Calu3 (cell line): ENCODE measurements around the gene MYT1. TPM values are rescaled to one million over a fixed set of nuclear protein-coding genes. Genes with fewer than 3 reads are reported as not detected.
"Not testable (repeated sequence)": the region's sequence is repeated elsewhere in the genome, so short reads cannot be mapped to it uniquely, and the experiment has no call there.

ENCODE experiments used
- BruUV-seq: library from RNA; stranded (reverse); fragments of 400-500 nt; replicated peaks from 2 replicates; lab custom pipeline; 2021; lab: Mats Ljungman, UMichigan
- CTCF ChIA-PET: fragments of 300-600 bp; sonication (Branson Sonifier 250); formaldehyde crosslinking; loops from one replicate; lab custom pipeline; 2022; ENCODE audit warnings: antibody characterized with exemption; lab: Charles Lee
- DNase-seq: peaks from one replicate; pipeline ENCODE4 v3.0.0; 2022
- H3K27ac Mint-ChIP-seq: one replicate; pipeline ENCODE4 v1.8.0; 2022; ENCODE audit warnings: mixed read lengths; ENCODE audit not compliant: unreplicated experiment
- H3K27me3 Mint-ChIP-seq: one replicate; pipeline ENCODE4 v1.8.0; 2022; ENCODE audit warnings: mixed read lengths; ENCODE audit not compliant: unreplicated experiment
- H3K36me3 Mint-ChIP-seq: one replicate; pipeline ENCODE4 v1.8.0; 2022; ENCODE audit warnings: mild to moderate bottlenecking, moderate library complexity, mixed read lengths; ENCODE audit not compliant: insufficient read depth, unreplicated experiment
- H3K4me1 Mint-ChIP-seq: one replicate; pipeline ENCODE4 v1.8.0; 2022; ENCODE audit warnings: mild to moderate bottlenecking, low read depth, mixed read lengths; ENCODE audit not compliant: unreplicated experiment
- H3K4me3 Mint-ChIP-seq: one replicate; pipeline ENCODE4 v1.8.0; 2022; ENCODE audit warnings: mild to moderate bottlenecking, low read depth, moderate library complexity, mixed read lengths; ENCODE audit not compliant: unreplicated experiment
- H3K9me3 Mint-ChIP-seq: one replicate; pipeline ENCODE4 v1.8.0; 2022; ENCODE audit warnings: low read depth, mixed read lengths; ENCODE audit not compliant: unreplicated experiment
- CTCF ChIP-seq: fragments of 200-600 bp; IDR thresholded peaks from one replicate; pipeline ENCODE4 v1.8.0; 2022; ENCODE audit warnings: antibody characterized with exemption; ENCODE audit not compliant: unreplicated experiment
- intact Hi-C: fragments of 100-400 bp; cut with micrococcal nuclease; formaldehyde crosslinking; loops from one replicate; pipeline ENCODE4 v1.10.0; 2022; ENCODE audit not compliant: unreplicated experiment
- total RNA-seq: library from RNA; stranded (reverse); gene quantifications from 2 replicates; pipeline ENCODE4 v1.2.3, GENCODE V29; 2022

MYT1 gene
- total RNA-seq, 1 experiment from 2014 or later: 0.45 TPM

DNA sequence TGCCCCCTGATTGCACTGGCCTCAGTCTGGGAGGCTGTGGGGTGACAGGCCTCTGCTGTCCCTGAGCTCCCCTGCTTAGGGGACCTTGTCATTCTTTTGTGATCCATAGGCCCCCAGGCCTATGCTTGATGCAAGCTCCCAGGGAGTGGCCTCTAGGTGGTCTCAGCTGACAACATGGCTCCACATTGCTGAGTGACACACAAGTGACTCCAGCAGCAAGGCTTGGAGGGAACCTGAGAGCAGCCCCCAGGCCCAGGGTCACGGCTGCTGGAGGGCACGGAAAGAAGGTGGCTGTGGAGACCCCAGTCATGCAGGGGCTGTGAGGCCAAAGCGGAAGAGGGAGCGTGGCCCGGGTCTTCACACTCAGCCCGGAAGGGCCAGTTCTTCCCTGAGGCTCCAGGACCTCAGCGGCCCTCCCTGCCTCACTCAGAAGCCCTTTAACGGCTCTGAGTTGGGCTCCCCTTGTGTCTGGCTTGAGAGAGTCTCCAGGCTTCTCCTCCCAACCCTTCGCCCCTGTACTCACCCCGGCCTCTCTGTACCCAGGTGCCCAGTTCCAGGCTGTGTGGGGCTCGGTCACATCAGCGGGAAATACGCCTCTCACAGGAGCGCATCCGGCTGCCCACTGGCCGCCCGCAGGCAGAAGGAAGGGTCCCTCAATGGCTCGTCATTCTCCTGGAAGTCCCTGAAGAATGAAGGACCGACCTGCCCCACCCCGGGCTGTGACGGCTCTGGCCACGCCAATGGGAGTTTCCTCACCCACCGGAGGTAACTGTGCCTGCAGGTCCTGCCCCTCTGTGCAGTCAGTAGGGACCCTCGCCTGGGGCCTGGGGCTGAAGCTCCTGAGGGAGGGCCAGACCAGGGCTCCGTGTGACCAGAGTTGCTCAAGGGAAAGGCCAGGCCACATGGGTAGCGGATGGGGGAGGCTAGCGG lies 67.6 kb downstream of the MYT1 start:
- intact Hi-C loops: no loop called here
- BruUV-seq: no TSS peak
- H3K27me3 Mint-ChIP-seq: peaks cover 54% of the 10 kb centered on the region
- no peaks in the 10 kb centered on the region for H3K9me3 Mint-ChIP-seq
- H3K36me3 Mint-ChIP-seq: no peaks in the 10 kb centered on the region
- H3K27ac Mint-ChIP-seq: no peak overlapping the region
- no peak overlapping the region for H3K4me3 Mint-ChIP-seq
- TF ChIP-seq CTCF: no peak
- no peak for DNase-seq
- CTCF ChIA-PET: no interaction called here
- no peaks in the 10 kb centered on the region for H3K4me1 Mint-ChIP-seq

- Mint-ChIP-seq H3K4me3 (no peak overlapping the region), H3K27me3 (peaks cover 54% of the 10 kb centered on the region), H3K4me1 (no peaks in the 10 kb centered on the region), H3K27ac (no peak overlapping the region), H3K9me3 (no peaks in the 10 kb centered on the region), H3K36me3 (no peaks in the 10 kb centered on the region)
- TF ChIP-seq CTCF: no peak
- intact Hi-C loops: no loop called here
- CTCF ChIA-PET: no interaction called here
- no peak for DNase-seq
- BruUV-seq: no TSS peak
Observed at GRCh38 chr20:64232794-64233193, 68.5 kb downstream of the MYT1 start.

DNA sequence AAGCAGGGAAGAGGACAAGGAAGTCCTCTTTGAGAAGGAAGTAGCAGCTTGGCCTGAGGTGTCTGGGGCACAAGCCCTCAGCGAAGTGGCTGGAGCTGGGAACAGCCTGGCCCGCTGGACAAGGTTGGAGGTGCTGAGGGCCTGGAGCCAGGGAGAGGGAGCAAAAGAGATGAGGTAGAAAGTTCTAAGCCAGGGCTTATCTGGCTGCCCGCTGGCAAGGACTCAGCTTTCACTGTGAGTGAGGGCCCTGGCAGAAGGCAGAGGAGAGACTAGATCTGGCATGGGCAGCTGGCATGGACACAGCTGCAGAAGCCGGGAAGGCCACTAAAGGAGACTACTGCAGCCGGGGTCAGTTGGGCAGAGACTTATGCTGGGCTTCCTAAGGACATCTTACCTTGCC lies 69.5 kb downstream of the MYT1 start:
- BruUV-seq: no TSS peak
- Mint-ChIP-seq H3K27me3 (peaks cover 54% of the 10 kb centered on the region), H3K27ac (no peak overlapping the region), H3K4me1 (no peaks in the 10 kb centered on the region), H3K36me3 (no peaks in the 10 kb centered on the region), H3K9me3 (no peaks in the 10 kb centered on the region), H3K4me3 (no peak overlapping the region)
- CTCF ChIA-PET: interaction anchor here (0.8 kb wide), 1 partner anchor 22 kb away, joined by 3 read pairs; no protein-coding TSS in a partner anchor
- no peak for TF ChIP-seq CTCF
- DNase-seq: no peak
- intact Hi-C loops: no loop called here

- Mint-ChIP-seq H3K9me3 (no peaks in the 10 kb centered on the region), H3K4me1 (no peaks in the 10 kb centered on the region), H3K36me3 (no peaks in the 10 kb centered on the region), H3K4me3 (no peak overlapping the region), H3K27me3 (peaks cover 55% of the 10 kb centered on the region), H3K27ac (no peak overlapping the region)
- intact Hi-C loops: no loop called here
- TF ChIP-seq CTCF: no peak
- BruUV-seq: no TSS peak
- no peak for DNase-seq
- CTCF ChIA-PET: interaction anchor here (0.8 kb wide), 1 partner anchor 23 kb away, joined by 3 read pairs; no protein-coding TSS in a partner anchor
Observed at GRCh38 chr20:64234291-64234791, 70.1 kb downstream of the MYT1 start.

DNA sequence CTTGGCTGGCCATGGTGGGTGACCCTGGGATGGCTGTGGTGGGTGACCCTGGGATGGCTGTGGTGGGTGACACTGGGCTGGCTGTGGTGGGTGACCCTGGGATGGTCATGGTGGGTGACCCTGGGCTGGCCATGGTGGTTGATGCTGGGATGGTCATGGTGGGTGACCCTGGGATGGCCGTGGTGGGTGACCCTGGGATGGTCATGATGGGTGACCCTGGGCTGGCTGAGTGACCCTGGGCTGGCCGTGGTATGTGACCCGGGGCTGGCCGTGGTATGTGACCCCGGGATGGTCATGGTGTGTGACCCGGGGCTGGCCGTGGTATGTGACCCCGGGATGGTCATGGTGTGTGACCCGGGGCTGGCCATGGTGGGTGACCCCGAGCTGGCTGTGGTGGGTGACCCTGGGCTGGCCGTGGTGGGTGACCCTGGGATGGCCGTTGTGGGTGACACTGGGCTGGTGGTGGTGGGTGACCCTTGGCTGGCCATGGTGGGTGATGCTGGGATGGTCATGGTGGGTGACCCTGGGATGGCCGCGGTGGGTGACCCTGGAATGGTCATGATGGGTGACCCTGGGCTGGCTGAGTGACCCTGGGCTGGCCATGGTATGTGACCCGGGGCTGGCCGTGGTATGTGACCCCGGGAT lies 70.8 kb downstream of the MYT1 start:
- H3K27me3 Mint-ChIP-seq: peaks cover 48% of the 10 kb centered on the region
- H3K27ac Mint-ChIP-seq, H3K4me1 Mint-ChIP-seq, H3K36me3 Mint-ChIP-seq, H3K9me3 Mint-ChIP-seq, H3K4me3 Mint-ChIP-seq, DNase-seq, intact Hi-C loops, BruUV-seq: not testable (repeated sequence)
- CTCF ChIA-PET: interaction anchor here (0.7 kb wide), 1 partner anchor 19 kb away, joined by 8 read pairs; no protein-coding TSS in a partner anchor
